Fibroblast of mammary gland (primary cell): ENCODE measurements around the gene TAPBPL.
"Not testable (repeated sequence)": the region's sequence is repeated elsewhere in the genome, so short reads cannot be mapped to it uniquely, and the experiment has no call there.

Experiments used
- DNase-seq: peaks from one replicate; pipeline ENCODE4 v3.0.0-alpha.2; 2010; ENCODE audit warnings: low read depth
- H3K4me3 ChIP-seq: 2 replicates; pipeline ENCODE4 v1.5.1; 2011; ENCODE audit warnings: low read depth, mild to moderate bottlenecking, low read length, moderate library complexity; ENCODE audit not compliant: control insufficient read depth
- TF ChIP-seq, protein P1 (sequence below): conservative IDR thresholded peaks from 2 replicates; pipeline ENCODE4 v1.5.1; 2011; ENCODE audit warnings: low read depth, low read length, inconsistent platforms; ENCODE audit not compliant: control insufficient read depth, insufficient read depth

Gene TAPBPL

DNA sequence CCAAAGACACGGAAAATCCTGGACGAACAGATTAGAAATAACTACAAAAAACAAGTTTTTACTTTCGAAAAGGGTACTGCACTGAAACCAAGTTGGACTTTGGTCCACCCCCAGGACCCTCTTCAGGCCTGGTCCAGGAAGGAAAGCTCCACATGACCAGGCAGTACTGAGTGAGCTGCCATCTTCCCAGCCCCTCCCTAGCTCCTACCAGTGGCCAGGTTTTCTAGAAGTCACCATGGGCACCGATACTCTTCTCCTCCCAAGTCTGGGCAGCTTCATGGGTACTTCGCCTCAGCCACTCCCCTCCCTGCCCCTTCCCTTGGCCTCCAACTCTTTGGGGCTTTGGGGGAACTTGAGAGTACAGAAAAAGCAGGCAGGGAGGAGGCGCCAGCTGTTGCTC, 12.0 kb downstream of the TAPBPL start:
- TF ChIP-seq, protein P1, sequence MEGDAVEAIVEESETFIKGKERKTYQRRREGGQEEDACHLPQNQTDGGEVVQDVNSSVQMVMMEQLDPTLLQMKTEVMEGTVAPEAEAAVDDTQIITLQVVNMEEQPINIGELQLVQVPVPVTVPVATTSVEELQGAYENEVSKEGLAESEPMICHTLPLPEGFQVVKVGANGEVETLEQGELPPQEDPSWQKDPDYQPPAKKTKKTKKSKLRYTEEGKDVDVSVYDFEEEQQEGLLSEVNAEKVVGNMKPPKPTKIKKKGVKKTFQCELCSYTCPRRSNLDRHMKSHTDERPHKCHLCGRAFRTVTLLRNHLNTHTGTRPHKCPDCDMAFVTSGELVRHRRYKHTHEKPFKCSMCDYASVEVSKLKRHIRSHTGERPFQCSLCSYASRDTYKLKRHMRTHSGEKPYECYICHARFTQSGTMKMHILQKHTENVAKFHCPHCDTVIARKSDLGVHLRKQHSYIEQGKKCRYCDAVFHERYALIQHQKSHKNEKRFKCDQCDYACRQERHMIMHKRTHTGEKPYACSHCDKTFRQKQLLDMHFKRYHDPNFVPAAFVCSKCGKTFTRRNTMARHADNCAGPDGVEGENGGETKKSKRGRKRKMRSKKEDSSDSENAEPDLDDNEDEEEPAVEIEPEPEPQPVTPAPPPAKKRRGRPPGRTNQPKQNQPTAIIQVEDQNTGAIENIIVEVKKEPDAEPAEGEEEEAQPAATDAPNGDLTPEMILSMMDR, result no peak
- no peak overlapping the region for H3K4me3 ChIP-seq

DNA sequence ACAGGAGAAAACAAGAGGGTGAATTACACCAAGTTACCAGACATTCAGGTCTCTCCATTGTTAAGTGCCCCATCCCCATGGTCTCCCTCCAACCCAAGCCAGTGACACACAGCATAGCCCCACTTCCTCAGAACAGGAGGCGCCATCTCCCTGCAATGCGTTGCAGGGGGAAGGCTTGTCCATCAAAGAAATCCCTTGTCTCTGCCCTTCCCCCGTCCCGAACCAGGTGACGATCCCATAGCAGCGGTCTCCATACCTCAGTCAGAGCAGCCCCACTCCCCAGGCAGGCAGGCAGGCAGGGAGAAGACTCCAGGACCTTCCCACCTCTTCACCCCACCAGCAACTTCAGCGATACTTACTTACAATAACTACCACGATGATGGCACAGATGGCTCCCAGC, 12.7 kb downstream of the TAPBPL start:
- H3K4me3 ChIP-seq, result no peak overlapping the region
- no peak for DNase-seq
- TF ChIP-seq, protein P1, result no peak

More for the DNA sequence above, 12.0 kb downstream of the TAPBPL start:
- no peak for DNase-seq

DNA sequence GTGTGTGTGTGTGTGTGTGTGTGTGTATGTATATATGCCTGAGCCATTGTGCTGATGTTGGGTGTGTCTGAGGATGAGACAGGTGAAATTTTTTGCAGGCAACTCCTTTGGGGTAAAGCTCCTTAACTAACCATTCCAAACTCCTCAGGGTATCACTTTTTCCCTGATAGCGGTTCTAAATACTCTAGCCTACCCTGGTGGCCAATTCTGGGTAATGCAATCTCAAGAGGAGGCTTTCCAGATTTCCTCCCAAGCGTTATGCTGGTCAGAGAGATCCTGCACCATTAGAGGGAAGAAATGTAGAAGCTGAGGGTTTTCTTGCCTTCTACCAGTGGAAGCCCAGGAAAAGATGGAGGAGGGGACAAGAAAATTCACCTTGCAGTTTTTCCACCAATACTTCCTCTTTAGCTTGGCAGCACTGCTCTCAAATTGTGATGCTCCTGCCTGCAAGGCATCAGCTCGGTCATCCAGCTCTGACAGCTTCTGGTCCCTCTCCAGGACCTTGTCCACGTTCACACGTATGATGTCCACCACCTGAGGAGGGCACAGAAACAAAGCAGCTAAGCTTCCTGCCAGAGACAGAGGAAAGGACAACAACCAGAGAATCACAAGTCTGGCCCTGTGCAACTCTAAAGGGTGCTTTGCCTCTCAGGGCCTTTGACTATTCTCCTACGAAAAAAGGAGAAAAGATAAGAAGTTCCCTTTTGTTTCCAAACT, 13.8 kb downstream of the TAPBPL start:
- no peak overlapping the region for H3K4me3 ChIP-seq
- peak; percentile 80 for DNase-seq
- TF ChIP-seq, protein P1, result peak; percentile 99

DNA sequence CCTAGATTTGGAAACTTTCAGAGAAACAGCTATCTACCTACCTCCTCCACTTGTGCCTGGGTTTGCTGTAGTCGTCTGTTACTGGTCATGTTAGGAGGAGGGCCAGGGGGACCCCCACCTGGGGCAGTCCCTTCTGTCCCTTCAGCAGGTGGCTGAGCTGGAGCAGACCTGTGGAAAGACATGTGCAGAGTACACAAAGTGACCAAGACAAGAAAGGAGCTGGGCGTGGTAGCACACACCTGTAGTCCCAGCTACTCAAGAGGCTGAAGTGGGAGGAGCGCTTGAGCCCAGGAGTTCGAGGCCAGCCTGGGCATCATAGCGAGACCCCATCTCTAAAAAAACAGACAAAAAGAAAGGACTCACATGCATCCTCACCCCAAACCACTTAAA, 14.3 kb downstream of the TAPBPL start:
- DNase-seq, result no peak
- TF ChIP-seq, protein P1, result no peak
- H3K4me3 ChIP-seq, result no peak overlapping the region

DNA sequence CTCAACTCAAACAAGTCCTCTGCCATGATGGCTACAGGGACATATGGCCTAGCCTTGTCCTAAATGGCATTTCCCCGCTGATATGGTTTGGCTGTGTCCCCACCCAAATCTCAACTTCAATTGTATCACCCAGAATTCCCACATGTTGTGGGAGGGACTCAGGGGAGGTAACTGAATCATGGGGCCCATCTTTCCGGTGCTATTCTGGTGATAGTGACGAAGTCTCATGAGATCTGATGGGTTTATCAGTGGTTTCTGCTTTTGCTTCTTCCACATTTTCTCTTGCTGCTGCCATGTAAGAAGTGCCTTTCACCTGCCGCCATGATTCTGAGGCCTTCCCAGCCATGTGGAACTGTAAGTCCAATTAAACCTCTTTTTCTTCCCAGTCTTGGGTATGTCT, 14.9 kb downstream of the TAPBPL start:
- DNase-seq, H3K4me3 ChIP-seq: not testable (repeated sequence)

DNA sequence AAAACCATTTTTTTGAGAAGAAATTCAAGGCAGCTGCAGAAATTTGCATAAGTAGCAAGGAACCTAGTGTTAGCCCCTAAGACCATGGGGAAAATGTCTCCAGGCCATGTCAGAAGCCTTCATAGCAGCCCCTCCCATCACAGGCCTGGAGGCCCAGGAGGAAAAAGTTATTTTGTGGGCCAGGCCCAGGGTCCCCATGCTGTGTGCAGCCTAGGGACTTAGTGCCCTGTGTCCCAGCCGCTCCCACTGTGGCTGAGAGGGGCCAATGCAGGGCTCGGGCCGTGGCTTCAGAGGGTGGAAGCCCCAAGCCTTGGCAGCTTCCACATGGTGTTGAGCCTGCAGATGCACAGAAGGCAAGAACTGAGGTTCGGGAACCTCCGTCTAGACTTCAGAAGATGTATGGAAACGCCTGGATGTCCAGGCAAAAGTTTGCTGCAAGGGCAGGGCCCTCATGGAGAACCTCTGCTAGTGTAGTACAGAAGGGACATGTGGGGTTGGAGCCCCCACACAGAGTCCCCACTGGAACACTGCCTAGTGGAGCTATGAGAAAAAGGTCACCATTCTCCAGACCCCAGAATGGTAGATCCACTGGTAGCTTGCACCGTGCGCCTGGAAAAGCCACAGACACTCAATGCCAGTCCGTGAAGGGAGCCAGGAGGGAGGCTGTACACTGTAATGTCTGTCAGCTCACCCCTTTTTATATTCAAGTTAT, 15.9 kb downstream of the TAPBPL start:
- DNase-seq, result not testable (repeated sequence)

DNA sequence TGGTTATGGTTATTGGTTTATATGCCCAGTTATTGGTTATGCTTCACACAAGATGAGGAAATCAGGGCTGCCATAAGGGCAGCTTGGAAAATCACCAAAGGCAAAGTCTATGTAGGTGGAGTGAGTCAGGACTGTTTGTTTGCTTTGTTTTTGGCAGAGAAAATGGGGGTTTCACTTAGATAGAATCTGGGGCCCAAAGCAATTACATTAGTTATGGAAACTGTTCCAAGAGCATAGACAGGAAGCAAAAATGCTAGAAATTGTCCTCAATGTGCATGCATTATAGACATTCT, 16.4 kb downstream of the TAPBPL start:
- peak; percentile 67 for DNase-seq
- H3K4me3 ChIP-seq, result no peak overlapping the region
- TF ChIP-seq, protein P1, result no peak

More for the DNA sequence above, 15.9 kb downstream of the TAPBPL start:
- not testable (repeated sequence) for H3K4me3 ChIP-seq

DNA sequence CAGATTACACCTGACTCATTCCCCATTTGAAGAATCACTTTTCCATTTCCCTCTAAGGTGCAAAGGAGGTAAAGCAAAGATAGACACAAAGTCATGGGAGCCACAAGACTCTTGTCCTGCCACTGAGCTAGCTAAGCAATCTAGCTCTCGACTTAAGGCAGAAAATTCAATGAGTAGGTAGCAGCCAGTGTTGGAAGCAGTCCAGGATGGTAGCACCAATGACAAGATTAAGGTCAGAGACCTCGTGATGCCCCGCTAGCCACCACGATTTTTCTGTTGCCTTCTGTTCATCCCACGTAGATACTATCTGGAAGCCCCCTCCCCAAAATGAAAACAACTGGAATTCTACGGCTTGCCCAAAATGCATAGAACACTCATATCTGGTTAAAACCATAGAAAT, 17.2 kb downstream of the TAPBPL start:
- peak overlapping the region; percentile 81 for H3K4me3 ChIP-seq
- DNase-seq, result no peak
- TF ChIP-seq, protein P1, result no peak
